NCI-H748 (cell line): ENCODE data around the gene GSDMA.

ENCODE experiments used
- DNase-seq: peaks from one replicate; lab custom pipeline; 2025; ENCODE audit not compliant: unreplicated experiment; lab: John Stamatoyannopoulos, UW

The GSDMA gene, protein sequence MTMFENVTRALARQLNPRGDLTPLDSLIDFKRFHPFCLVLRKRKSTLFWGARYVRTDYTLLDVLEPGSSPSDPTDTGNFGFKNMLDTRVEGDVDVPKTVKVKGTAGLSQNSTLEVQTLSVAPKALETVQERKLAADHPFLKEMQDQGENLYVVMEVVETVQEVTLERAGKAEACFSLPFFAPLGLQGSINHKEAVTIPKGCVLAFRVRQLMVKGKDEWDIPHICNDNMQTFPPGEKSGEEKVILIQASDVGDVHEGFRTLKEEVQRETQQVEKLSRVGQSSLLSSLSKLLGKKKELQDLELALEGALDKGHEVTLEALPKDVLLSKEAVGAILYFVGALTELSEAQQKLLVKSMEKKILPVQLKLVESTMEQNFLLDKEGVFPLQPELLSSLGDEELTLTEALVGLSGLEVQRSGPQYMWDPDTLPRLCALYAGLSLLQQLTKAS

DNA sequence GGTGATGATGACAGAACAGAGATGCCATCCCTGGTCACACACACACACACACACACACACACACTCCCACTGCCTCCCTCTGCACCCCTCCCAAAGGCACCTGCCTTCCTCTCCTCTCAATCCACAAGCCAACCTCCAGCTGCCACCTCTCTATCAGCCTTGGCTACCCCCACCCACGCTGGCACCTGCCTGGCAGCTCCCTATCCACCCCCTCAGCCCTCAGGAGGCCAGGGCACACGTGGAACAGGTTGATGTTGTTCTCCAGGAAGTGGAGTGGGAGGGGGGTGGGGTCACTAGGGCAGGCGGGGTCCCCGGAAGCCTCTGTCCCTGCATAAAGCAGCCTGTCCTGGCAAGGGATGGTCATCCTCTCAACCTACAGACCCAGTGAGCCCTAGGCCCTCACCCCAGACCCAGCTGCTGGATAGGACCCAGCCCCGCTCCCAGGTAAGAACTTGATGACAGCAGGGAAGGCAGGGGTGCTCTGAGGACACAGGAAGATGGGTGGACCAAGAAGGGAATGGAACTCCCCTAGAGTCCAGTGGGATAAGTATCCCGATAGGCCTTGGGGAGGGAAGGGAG, at the start of gene GSDMA:
GSDMA (plus strand) TSS at position 363 of the 579 bp plus-strand sequence. CDS start 2,684 bp downstream, outside the sequence.
- DNase-seq = no peak

DNA sequence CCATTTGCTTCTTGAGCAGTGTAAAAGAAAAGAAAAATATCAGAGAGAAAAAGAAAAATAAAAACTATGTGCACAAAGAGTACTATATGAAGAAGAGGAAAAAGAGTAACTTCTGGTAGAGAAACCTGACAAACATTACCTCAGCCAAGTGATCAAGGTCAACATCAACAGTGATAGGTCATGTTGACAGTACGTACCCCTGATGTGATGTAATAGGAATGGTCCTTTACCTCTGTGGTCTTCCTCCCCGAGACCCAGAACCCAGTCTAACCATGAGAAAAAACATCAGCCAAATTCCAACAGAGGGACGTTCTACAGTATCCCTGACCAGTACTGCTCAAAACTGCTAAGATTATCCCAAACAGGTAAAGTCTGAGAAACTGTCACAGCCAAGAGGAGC, 48.8 kb upstream of the GSDMA start:
- no peak for DNase-seq

DNA sequence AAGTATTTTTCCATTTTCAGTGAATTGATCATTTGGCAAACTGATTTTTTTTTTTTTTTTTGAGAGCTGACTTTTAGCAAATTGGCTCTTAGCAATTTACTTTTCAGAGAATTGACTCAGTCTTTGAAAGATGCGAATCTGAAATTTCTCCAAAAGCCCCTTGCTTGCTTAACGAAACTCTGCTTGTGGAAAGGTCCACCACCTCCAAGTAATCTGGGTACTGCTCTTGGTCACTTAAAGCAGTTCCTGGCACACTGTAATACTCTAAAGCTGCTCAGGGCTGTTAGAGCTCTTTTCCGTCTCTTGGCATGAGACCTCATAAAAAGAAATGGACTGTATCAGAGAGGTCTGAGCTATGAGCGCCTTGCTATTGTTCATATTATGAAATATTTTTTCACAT, 47.2 kb upstream of the GSDMA start:
- DNase-seq = no peak

DNA sequence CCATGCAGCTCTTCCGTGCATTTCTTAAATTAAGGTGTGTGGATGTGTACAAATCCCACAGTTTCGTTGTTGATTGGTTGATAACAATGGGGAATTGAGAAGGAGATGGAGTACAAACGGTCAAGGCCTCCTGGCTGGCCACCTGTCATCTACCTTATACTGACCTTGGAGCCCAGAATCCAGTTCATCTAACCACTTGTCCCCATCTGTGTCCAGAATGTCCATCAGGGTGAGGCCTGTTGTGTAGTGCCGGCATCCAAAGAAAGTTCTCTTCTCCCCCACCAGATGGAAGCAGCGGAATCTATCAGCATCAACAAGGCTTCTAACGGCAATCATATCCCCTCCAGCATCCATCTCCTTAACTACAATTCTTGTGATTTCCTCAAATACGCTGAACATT, 45.9 kb upstream of the GSDMA start:
- DNase-seq = no peak

DNA sequence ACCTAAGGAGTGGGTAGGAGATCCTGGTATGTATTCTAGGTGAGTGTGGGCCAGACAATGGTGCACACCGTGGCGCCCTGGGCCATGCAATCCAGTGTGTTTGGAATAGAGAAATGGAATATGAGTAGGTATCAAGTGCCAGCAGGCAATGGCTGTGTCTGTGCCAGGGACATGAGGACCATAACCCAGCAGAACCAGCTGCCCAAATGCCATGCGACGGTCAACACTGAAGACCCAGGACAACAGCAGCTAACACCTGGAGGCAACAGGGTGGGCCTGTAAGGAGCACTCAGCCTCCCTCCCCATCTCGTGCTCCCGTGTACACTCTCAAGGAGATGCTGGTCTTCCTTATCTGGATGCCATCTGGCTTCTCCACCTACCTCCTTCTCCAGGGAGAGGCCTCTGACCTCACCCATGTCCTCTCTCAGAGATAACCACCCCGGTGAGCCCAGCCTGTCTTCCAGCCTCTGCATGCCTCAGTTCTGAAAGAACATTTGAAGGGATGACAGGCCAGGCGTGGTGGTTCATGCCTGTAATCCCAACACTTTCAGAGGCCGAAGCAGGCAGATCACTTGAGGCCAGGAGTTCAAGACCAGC, 43.6 kb upstream of the GSDMA start:
- DNase-seq = no peak

DNA sequence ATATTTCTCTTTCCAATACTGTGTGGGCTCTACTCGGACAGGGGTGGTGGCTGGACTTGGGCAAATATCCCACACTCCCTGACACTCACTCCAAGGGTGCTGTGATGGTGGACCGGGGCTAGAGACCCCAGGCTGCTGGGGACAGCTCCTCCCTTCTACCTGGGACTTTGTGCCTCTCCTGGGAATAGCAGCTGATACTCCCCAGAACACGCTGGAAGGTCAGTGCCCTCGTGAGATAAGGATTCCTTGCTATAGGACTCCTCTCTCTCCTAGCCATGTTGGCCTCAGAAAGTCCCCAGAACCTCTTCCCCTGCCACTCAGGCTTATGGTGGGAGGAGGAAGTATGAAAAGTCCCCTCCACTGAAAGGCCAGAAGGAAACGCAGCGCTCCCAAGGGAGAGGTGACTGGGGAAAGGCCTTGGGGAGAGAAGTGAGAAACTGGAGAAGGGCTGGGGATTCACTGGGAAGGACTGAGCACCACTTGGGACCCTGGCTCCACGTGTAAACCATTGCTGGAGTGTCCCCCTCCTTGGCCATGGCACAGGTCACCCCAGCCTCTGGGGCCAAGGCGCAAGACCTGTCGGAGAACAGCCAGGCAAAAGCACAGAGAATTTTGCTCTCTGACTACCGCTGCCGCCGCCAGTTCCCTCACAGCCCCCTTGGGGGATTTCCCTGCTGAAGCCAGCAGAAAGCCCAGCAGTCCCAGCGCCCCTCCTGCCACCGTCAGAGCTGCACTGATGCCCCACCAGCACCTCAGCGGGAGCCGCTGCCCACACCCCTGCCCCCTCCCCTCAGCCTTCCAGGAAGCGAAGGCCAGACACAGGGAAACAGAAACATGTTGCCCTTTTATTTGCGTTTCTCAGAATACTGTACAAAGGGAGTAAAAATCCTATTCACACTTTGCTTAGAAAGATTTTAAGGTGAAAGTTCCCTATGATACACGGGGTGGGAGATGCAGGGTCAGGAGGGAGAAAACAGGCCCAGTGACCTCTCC, 42.3 kb upstream of the GSDMA start:
- DNase-seq = no peak

DNA sequence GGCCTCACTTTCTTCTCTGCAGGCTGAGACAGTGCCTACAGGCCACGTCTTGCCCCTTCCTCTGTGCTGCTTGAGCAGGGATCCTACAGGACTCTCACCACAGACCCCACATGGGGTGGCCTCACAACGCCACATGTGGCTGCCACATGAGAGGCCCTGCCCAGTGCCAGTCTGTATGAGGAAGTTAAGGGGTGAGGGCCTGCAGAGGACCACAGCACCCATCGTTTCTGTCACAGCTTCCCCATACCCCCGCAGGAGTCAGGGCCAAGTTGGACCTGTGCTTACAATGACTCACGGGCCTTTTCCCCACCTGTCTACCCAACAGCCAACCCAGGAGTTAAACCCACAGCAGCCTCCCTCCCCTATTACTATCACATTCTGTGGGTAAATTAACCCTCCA, 41.5 kb upstream of the GSDMA start:
- DNase-seq = no peak

DNA sequence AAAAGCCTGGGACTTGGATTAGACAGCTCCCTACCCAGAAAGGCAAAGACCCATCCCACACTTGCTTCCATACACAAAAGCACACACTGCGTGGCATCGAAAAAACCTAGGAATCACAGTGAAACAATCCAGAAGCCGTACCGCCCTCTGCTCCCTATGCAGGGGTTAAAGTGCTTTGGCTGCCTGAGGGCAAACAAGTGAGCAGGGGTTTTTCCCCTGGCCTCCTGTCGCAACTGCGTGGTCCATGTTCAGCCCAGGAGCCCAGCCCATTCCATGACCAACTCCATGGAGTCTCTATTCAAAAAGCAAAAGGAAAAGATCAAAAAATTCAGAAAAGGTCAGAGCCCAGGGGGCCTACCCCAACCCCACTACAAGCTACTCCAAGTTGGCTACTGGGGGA, 40.8 kb upstream of the GSDMA start:
- DNase-seq = no peak

DNA sequence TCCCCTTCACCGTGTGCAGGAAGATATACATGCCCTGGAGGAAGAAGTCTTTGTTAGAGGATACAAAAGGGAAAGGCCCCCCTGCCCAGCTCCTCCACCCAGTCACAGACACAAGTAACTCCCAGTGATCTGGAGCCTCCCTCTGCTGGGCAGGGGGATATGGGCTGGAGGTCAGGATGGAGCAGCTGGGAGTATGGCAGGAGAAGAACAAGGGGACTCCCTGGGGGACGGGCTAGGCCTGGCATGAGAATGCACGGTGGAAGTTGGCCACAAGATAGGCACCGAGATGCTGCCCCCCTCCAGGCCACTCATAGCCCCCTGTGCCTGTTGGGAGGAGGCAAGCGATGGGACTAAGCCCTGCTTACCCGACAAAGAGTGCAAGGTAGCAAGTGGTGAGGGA, 39.6 kb upstream of the GSDMA start:
- no peak for DNase-seq

DNA sequence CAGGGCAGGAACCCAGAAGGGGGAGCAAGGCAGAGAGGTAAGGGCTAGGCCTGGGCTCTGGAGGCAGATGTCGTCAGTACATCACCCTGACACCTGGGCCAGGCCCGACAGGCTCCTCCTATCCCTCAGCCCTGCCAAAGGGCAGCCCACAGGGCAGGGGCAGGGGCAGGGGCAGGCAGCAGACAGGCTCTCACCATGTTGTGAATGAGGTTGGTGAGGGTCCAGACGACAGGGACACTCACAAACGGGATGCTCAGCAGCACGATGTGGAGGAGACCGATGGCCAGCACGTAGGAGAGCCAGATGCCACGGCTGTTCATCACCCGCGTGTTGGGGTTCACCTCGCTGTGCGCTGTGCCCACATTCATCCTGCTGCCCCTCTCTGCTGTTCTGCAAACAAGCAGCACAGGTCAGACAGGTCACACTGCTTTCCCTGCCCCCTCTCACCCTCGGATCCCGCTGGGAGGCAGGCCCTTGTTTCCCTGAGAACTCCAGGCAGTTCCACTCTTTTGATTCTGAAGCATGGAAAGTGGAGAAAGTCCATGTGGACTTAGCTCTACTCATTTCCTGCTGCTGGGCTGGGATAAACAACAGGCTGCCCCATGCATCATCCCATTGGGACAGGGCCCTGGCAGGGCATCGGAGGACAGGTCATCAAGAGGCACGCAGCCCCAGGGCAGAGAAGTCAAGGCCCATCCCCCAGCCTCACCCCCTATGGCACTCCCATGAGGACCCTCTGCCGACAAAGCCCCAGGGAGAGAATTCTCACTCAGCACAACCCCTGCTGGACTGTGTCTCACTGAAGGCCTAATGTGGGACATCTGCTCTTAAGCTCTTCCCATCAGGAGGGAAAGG, 38.7 kb upstream of the GSDMA start:
- no peak for DNase-seq

DNA sequence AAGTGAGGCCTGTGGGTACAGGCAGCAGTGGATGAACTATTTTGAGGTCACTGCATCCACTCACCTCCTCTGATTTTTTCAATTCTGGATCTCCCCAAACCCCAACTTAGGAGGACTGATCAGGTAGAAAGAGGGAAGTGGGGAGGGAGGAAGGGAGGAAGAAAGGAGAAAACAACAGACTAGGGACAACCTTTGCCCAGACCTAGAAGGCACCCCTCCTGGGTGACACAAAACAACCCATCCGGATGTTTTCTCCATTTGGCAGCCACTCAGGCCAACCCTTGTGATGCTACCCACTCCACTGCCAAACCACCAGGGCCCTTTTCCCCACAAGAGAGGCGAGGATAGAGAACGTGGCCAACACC, 38.1 kb upstream of the GSDMA start:
- DNase-seq = no peak

DNA sequence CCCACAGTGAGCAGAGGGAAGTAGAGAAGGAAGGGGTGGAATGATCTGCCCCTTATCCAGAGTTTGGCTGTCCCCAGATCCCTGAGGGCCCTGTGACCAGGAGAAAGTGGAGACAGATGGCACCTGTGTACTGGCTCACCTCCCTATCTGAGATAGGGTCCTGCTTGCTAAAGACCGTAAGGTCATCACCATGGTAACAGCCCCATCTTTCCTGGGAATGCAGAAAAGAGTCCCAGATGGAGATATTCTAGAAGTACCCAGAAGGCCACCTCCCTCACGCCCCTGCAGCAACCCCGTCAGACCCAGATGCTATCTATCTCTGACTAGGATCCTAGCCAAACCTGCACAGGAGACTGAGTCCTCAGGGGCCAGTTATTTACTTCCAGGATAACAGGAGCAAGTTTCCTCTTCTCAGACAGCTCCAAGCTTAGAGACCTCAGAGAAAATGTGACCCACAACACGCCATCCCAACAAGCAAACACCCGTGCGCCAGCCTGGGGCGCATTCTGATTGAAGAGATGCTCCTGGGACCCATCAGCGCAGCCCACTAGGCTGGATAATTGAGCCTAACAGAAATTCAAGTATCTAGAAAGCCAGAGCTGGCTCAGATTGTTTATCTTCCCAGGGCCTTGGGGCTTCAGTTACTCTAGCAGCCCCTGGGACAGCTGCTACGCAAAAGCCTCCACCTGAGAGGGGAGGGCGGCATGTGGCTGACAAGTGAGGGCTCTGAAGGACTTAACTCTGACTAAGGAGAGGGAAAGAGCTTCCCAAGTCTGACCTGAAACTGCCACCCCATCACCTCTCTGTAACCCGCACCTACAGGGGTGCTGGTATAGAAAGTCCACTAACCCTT, 37.3 kb upstream of the GSDMA start:
- DNase-seq = no peak

DNA sequence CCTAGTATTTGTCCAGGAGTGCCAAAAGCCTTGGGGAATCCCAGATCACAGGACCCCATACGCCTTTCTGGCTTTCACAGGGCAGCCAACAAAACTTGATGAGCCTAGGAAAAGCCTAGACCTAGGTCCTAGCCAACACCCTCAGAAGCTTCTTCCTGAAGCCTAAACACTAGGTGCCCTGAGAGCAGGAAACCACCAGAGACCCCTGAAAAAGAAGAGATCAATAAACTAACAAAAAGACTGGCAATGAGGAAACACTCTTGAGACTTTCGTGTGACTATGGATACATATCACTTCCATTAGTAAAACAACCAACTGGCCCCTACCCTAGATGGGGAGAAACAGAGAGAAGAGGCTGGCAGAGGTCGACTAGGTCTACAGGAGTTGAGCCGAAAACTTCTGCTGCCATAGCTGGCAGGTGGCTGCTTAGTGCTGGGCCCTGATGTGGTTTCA, 36.6 kb upstream of the GSDMA start:
- DNase-seq = no peak

DNA sequence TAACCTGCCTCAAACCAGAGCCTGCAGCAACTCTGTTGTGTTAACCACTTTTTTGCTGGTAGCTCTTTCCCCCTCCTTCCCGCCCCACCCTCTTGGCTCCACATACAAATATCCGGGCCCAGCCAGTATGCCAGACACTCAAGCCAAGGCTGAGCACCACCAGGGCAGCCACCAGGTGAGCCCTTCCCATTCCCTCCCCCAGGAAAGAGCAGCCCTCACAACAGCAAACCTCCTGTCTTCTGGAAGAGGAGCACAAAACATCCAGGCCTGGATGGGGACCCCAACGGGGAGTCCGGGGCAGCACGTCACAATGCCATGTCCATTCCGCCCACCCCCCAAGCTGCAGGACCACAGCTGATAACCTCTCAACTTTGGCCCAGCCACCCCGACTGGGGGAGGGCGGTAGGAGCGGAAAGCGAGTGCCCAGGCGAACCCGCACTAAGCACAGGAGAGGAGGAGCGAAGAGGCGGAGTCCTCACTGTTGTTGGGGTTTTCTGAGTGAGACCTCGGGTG, 36.2 kb upstream of the GSDMA start:
- DNase-seq = peak; percentile 46

DNA sequence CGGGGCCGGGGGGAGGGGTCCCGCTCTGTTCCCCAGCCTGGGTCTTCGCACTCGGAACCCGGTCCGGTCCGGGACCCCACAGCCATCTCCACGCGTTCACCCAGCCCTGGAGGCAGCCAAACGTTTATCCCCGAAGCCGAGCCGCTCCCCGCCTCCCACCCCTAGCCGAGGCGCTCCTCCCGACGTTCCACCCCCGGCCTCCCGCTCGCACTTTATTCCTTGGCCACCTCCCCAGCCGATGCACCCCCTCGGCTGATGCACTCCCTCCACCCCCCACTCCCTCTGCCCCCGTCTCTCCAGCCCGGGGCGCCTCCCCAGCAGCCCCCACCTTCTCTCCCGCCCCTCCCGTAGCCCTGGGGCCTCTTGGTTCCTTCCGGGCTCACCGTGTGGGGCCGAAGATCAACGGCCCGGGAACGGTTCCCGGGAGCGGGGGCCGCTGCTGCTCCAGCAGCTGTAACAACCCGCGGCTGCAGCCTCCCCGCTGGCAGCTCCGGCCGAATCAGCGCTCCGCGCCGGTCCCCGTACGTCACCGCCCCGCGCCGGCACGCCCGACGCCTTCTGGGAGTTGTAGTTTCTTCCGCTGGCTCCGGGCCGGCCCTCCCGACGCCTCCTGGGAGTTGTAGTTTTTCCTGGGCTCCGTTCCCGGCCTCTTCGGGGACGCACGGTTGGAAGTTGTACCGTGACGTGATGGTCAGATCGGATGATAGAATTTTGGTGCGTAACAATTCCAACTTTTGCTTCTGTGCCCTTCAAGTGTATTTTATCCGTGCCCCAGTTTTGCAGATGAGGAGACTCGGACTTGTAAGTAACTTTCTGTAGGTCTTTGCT, 35.5 kb upstream of the GSDMA start, which contains the start of the genes LRRC3C and ORMDL3:
LRRC3C (plus strand) TSS at position 632 of the 828 bp plus-strand sequence. CDS start 13,792 bp downstream, outside the sequence.
ORMDL3 (minus strand) TSS at position 501 of the 828 bp plus-strand sequence. CDS start 3,398 bp downstream, outside the sequence.
- DNase-seq = peak; percentile 91

DNA sequence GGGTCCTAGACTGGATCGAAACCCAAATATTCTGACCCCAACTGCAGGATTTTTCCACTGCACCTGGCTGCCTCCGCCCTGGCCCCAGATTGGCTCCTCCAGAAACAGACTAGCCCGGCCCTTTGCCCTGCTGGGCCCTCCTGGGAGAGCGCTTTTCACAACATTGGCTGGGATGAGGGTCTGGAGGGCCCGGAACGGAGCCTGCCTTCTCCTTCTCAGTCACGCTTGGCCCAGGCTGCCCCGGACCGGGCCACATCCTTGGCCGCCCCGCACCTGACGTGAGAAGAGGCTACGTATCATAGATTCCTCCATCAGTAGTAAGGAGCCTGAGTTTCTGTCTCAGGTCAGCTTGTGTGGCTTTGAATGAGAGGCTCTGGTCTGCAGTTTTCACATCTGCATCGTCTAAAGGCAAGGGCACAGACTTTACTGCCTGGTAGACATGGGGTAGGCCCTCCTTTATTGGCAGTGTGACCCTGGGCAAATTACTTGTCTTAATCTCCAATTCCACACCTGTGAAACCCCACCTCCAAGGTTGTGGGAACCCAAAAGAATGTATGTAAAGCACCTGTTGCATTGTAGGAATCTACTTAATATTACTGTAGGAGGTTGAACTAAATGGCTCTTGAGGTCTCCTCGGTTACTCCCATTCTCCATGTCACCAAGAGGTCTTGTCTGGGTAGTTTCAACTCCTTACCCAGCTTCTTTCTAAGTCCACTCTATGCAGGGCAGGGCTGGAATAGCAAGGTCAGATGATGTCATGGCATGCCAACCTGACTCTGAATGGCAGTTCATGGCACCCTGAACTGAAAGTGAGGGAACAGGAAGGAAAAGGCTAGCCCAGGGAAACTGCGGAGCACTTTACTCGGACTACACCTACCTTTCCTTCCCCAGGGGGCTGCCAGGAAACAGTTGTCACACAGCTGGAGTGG, 34.6 kb upstream of the GSDMA start:
- no peak for DNase-seq
